Tibial nerve (tissue), 3 donors: ENCODE measurements around the gene GALNT14.

Experiments
- POLR2A ChIP-seq, 2 donors: fragments of 450-650 bp; IDR thresholded peaks; one replicate each; pipeline ENCODE4 v1.6.1; 2017; ENCODE audit warnings: antibody characterized with exemption in 2 of 2, mild to moderate bottlenecking in 2 of 2, moderate library complexity in 2 of 2
- TF ChIP-seq, protein P1 (sequence below), 5 experiments: fragments of 200-600 bp in 3 of 5; fragments of 450-650 bp in 2 of 5; sonication (generic) in 3 of 5; IDR thresholded peaks; one replicate each; pipeline ENCODE4 v1.5.1; 2016 to 2019; ENCODE audit warnings: antibody characterized with exemption in 5 of 5, mild to moderate bottlenecking in 3 of 5, moderate library complexity in 2 of 5

DNA sequence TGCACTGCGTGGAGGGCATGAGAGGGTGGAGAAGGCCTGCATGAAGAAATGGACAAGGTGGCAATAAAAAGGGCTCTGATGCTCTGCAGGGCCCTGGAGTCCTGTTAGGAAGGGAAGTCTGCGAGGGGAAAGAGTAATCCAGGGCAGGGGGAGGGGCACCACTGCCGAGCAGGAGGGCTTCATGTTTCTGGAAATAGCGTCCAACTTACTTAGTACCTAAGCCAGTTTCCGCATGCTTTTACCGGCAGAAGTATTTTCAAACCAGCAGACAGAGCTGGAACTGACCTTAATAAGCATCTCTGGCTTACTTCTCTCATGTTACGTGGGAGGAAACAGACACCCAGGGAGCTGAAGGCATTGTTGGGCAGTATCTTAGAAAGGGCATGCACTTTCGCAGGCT is 156.7 kb downstream of the GALNT14 start:
- TF ChIP-seq, protein P1, sequence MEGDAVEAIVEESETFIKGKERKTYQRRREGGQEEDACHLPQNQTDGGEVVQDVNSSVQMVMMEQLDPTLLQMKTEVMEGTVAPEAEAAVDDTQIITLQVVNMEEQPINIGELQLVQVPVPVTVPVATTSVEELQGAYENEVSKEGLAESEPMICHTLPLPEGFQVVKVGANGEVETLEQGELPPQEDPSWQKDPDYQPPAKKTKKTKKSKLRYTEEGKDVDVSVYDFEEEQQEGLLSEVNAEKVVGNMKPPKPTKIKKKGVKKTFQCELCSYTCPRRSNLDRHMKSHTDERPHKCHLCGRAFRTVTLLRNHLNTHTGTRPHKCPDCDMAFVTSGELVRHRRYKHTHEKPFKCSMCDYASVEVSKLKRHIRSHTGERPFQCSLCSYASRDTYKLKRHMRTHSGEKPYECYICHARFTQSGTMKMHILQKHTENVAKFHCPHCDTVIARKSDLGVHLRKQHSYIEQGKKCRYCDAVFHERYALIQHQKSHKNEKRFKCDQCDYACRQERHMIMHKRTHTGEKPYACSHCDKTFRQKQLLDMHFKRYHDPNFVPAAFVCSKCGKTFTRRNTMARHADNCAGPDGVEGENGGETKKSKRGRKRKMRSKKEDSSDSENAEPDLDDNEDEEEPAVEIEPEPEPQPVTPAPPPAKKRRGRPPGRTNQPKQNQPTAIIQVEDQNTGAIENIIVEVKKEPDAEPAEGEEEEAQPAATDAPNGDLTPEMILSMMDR (IDR thresholded peaks at IDR 0.05) = no peak
- TF ChIP-seq POLR2A (IDR thresholded peaks at IDR 0.05) = no peak
